Spleen (tissue), 7 donors: ENCODE data around the gene NRG3.

Source experiments
- CTCF ChIP-seq, 11 experiments: fragments of 200-600 bp in 7 of 11; fragments of 450-650 bp in 4 of 11; sonication (generic) in 4 of 11; IDR thresholded peaks in 8 of 11; conservative IDR thresholded peaks in 3 of 11; 1 replicate in 7 of 11; 2 replicates in 4 of 11; pipeline versions ENCODE4 v1.4.0 to v1.8.0; 2016 to 2021; ENCODE audit warnings: antibody characterized with exemption in 11 of 11, inconsistent platforms in 4 of 11, mild to moderate bottlenecking in 1 of 11
- POLR2A ChIP-seq, 3 donors: fragments of 450-650 bp; IDR thresholded peaks; one replicate each; pipeline ENCODE4 v1.5.1; 2017; ENCODE audit warnings: antibody characterized with exemption in 3 of 3, mild to moderate bottlenecking in 1 of 3
- donor health status: DM: no; HTN: no; CAD: no; lungs with moderate emphysema.
- donor health status: DM: no; HTN: no; CAD: no.
- donor health status: DM: no; HTN: no; CAD: no.

DNA sequence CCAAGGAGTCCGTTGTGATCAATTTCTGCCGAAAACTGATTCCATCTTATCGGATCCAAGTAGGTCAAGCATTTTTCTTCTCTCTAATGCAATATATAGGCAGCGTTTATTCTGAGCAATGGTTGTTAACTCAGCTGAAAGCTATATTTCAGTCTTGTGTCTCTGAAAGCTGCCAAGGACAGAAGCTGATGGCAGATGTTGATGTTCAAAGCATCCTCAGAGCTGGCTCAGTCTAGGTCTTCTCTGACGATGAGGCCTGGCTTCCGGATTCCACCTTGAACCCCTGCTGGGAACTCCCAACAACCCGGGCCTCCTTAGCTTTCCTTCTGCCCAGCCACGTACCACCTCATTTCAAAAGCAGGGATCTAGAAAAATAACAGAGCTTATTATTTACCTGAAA is 863.6 kb downstream of the NRG3 start:
- TF ChIP-seq CTCF (IDR thresholded peaks at IDR 0.05 in 8 of 11, conservative IDR thresholded peaks at IDR 0.05 in 3 of 11) (no peak), POLR2A (IDR thresholded peaks at IDR 0.05) (no peak)
